DOHH2 (cell line): ENCODE measurements around the gene POT1.

ENCODE experiments used
- H3F3A ChIP-seq: fragments of 200-600 bp; sonication (generic), shearing (Covaris generic); 2 replicates; pipeline ENCODE4 v1.6.0; 2016; ENCODE audit warnings: antibody characterized with exemption, mild to moderate bottlenecking; ENCODE audit not compliant: control insufficient read depth, insufficient read depth
- H3K27ac ChIP-seq: fragments of 200-600 bp; sonication (generic); 2 replicates; pipeline ENCODE4 v1.5.1; 2014; ENCODE audit warnings: low read depth, mild to moderate bottlenecking, low read length, moderate library complexity
- H3K27me3 ChIP-seq: fragments of 200-600 bp; sonication (generic); 2 replicates; pipeline ENCODE4 v1.6.1; 2014; ENCODE audit warnings: mild to moderate bottlenecking, low read length, mixed read lengths; ENCODE audit not compliant: control insufficient read depth
- H3K36me3 ChIP-seq: fragments of 200-600 bp; sonication (generic); 2 replicates; pipeline ENCODE4 v1.6.1; 2014; ENCODE audit warnings: mild to moderate bottlenecking, low read length, moderate library complexity, mixed read lengths; ENCODE audit not compliant: control insufficient read depth
- H3K4me1 ChIP-seq: fragments of 200-600 bp; sonication (generic); 2 replicates; pipeline ENCODE4 v1.6.1; 2014; ENCODE audit warnings: mild to moderate bottlenecking, low read length, mixed read lengths; ENCODE audit not compliant: control insufficient read depth
- H3K4me2 ChIP-seq: fragments of 200-600 bp; sonication (generic); 2 replicates; pipeline ENCODE4 v1.6.0; 2014; ENCODE audit warnings: mild to moderate bottlenecking, low read length, moderate library complexity
- H3K4me3 ChIP-seq: fragments of 200-600 bp; sonication (generic); 2 replicates; pipeline ENCODE4 v1.5.1; 2014; ENCODE audit warnings: mild to moderate bottlenecking, low read length, mixed read lengths
- H3K79me2 ChIP-seq: fragments of 200-600 bp; sonication (generic); 2 replicates; pipeline ENCODE4 v1.6.1; 2014; ENCODE audit warnings: mild to moderate bottlenecking, low read length, mixed read lengths; ENCODE audit not compliant: control insufficient read depth
- H3K9me2 ChIP-seq: fragments of 200-600 bp; sonication (generic); replicated peaks from 2 replicates; pipeline ENCODE4 v1.6.1; 2014; ENCODE audit warnings: mild to moderate bottlenecking, low read length, mixed read lengths; ENCODE audit not compliant: control insufficient read depth
- H3K9me3 ChIP-seq: fragments of 200-600 bp; sonication (generic); 2 replicates; pipeline ENCODE4 v1.6.1; 2014; ENCODE audit warnings: antibody characterized with exemption, low read length, mixed read lengths; ENCODE audit not compliant: control insufficient read depth, insufficient read depth
- H4K20me1 ChIP-seq: fragments of 200-600 bp; sonication (generic); 2 replicates; pipeline ENCODE4 v1.6.0; 2014; ENCODE audit warnings: low read depth, mild to moderate bottlenecking, antibody characterized with exemption, low read length, moderate library complexity; ENCODE audit not compliant: control insufficient read depth, insufficient read depth
- EZH2phosphoT487 ChIP-seq: fragments of 200-600 bp; sonication (generic); IDR thresholded peaks from 2 replicates; pipeline ENCODE4 v1.6.1; 2017; ENCODE audit warnings: borderline replicate concordance, mild to moderate bottlenecking, antibody characterized with exemption, low read length, moderate library complexity, mixed read lengths
- TF ChIP-seq, protein P1 (sequence below): fragments of 200-600 bp; sonication (generic); IDR thresholded peaks from one replicate; pipeline ENCODE4 v1.5.1; 2014; ENCODE audit warnings: antibody characterized with exemption, mild to moderate bottlenecking, low read depth, low read length; ENCODE audit not compliant: poor library complexity, severe bottlenecking

The POT1 gene

DNA sequence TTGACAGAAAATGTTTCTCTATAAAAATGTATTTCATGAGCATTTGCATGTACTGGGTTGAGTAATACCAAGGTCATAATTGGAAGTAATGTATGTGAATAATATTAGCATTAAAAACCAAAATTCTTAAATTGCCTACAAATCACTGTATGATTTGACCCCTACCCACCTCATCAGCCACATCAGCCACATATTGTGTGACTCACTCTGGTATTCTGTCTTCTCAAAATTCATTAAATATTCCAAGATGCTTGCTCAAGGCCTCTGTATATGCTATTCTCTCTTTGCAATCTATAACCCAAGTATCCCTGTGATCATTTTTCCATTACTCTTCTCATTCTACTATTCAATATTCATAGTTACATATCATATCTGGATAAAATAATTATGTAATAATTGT, 21.4 kb downstream of the POT1 start:
- Histone ChIP-seq H3K4me3 (no peak overlapping the region), H3K4me1 (no peaks in the 10 kb centered on the region), H3K27me3 (no peaks in the 10 kb centered on the region), H3K36me3 (peaks cover 19% of the 10 kb centered on the region), H3K4me2 (no peak overlapping the region), H3K79me2 (peaks cover 35% of the 10 kb centered on the region), H3F3A (0 out of 2 replicates have a peak, but pooled peaks cover 3% of the 10 kb centered on the region), H3K27ac (no peak overlapping the region), H4K20me1 (no peaks in the 10 kb centered on the region; the same call in 1 of the 2 replicates), H3K9me2 (no peaks in the 10 kb centered on the region), H3K9me3 (no peaks in the 10 kb centered on the region)
- no peak for TF ChIP-seq EZH2phosphoT487

DNA sequence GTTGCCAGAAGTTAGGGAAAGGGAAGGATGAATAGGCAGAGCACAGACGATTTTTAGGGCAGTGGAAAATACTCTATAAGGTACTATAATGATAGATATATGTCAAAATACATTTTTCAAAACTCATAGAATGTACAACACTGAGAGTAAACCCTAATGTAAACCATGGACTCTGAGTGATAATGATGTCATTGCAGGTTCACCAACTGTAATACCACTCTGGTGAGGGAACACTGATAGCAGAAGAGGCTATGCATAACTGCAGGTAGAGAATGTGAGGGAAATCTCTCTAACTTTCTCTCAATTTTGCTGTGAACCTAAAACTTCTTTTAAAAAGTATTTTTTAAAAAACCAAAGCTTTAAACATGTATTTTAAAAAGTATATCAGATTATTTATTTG, 22.1 kb downstream of the POT1 start:
- no peaks in the 10 kb centered on the region for H3K9me2 ChIP-seq
- no peak overlapping the region for H3K4me3 ChIP-seq
- peaks cover 14% of the 10 kb centered on the region for H3K36me3 ChIP-seq
- no peak for TF ChIP-seq EZH2phosphoT487
- TF ChIP-seq, protein P1, sequence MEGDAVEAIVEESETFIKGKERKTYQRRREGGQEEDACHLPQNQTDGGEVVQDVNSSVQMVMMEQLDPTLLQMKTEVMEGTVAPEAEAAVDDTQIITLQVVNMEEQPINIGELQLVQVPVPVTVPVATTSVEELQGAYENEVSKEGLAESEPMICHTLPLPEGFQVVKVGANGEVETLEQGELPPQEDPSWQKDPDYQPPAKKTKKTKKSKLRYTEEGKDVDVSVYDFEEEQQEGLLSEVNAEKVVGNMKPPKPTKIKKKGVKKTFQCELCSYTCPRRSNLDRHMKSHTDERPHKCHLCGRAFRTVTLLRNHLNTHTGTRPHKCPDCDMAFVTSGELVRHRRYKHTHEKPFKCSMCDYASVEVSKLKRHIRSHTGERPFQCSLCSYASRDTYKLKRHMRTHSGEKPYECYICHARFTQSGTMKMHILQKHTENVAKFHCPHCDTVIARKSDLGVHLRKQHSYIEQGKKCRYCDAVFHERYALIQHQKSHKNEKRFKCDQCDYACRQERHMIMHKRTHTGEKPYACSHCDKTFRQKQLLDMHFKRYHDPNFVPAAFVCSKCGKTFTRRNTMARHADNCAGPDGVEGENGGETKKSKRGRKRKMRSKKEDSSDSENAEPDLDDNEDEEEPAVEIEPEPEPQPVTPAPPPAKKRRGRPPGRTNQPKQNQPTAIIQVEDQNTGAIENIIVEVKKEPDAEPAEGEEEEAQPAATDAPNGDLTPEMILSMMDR: no peak
- H3K27me3 ChIP-seq: no peaks in the 10 kb centered on the region
- no peaks in the 10 kb centered on the region; the same call in 1 of the 2 replicates for H4K20me1 ChIP-seq
- H3K79me2 ChIP-seq: peaks cover 37% of the 10 kb centered on the region
- H3K4me1 ChIP-seq: no peaks in the 10 kb centered on the region
- no peak overlapping the region for H3K4me2 ChIP-seq
- H3F3A ChIP-seq: 0 out of 2 replicates have a peak, but pooled peaks cover 3% of the 10 kb centered on the region
- H3K27ac ChIP-seq: no peak overlapping the region
- H3K9me3 ChIP-seq: no peaks in the 10 kb centered on the region

DNA sequence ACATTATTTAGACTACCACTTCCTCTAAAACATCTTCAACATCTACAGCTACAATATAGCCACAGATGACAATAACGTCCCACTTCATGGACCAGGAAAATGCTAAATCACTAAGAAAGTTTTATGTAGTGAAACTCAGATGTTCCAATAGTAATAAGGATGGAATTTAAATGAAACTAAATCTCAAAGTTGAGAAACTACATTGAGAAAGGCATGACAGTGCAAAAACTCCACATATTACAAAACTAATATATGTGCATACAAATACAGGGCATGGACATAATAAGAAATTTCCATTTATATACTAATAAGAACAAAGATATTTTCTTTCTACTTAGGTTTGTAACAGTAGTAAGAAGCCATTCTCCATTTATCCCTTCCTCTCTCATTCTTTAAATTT, 31.1 kb downstream of the POT1 start:
- Histone ChIP-seq H3K4me3 (no peak overlapping the region), H3K79me2 (peaks cover 8% of the 10 kb centered on the region), H3K4me2 (no peak overlapping the region), H3K27me3 (no peaks in the 10 kb centered on the region), H3K9me2 (no peaks in the 10 kb centered on the region), H3K9me3 (no peaks in the 10 kb centered on the region), H3K36me3 (peaks cover 32% of the 10 kb centered on the region), H3K27ac (no peak overlapping the region), H3K4me1 (no peaks in the 10 kb centered on the region), H4K20me1 (no peaks in the 10 kb centered on the region), H3F3A (no peaks in the 10 kb centered on the region)
- TF ChIP-seq EZH2phosphoT487: no peak
- TF ChIP-seq, protein P1: no peak

DNA sequence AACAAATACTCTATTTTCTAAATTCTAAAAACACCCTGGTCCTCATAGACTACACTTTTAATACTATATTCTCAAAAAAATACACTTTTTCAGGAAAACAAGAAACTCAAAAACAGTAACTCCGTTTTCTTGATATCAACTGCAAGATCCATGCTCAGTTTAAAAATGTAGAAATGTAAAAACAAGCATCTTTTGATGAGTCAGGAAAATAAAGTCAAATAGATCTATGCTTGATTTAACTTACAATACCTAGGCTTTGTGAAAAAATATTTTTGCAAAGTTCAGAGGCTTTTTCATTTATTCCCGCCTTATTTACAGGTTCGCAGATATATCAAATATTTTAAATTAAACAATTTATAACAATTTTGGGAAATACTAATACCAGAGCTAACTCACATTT, 33.6 kb downstream of the POT1 start:
- Histone ChIP-seq H3K4me3 (no peak overlapping the region), H3K4me1 (no peaks in the 10 kb centered on the region), H3K27me3 (no peaks in the 10 kb centered on the region), H4K20me1 (no peaks in the 10 kb centered on the region), H3K27ac (no peak overlapping the region), H3K9me3 (no peaks in the 10 kb centered on the region), H3K4me2 (no peak overlapping the region), H3K9me2 (no peaks in the 10 kb centered on the region), H3K79me2 (peaks cover 3% of the 10 kb centered on the region), H3K36me3 (peaks cover 56% of the 10 kb centered on the region), H3F3A (no peaks in the 10 kb centered on the region)
- no peak for TF ChIP-seq EZH2phosphoT487
- TF ChIP-seq, protein P1: no peak
